K562 (cell line): ENCODE data around the gene UCP3. TPM values are rescaled to one million over a fixed set of nuclear protein-coding genes. Genes with fewer than 3 reads are reported as not detected.
A peak's percentile ranks its signal among the peaks of the same experiment; 100 is the strongest.

ENCODE experiments used
- CSDE1 ChIP-seq, 2 experiments: fragments of 450-650 bp; IDR thresholded peaks; 2 replicates each; pipeline ENCODE4 v1.6.1; 2016; ENCODE audit warnings: mild to moderate bottlenecking in 1 of 2
- KDM2B ChIP-seq: fragments of 250-450 bp; sonication (Bioruptor Pico); IDR thresholded peaks from 2 replicates; pipeline ENCODE4 v1.8.0; 2021; ENCODE audit warnings: mild to moderate bottlenecking, moderate library complexity
- NBN ChIP-seq: fragments of 450-650 bp; IDR thresholded peaks from 2 replicates; pipeline ENCODE4 v1.6.1; 2016; ENCODE audit warnings: low read depth, mild to moderate bottlenecking
- PHB ChIP-seq: fragments of 250-450 bp; sonication (Bioruptor Pico); IDR thresholded peaks from 2 replicates; pipeline ENCODE4 v1.5.0; 2021
- SREBF2 ChIP-seq: sonication (generic); formaldehyde crosslinking; IDR thresholded peaks from 2 replicates; pipeline ENCODE4 v1.4.0; 2020; ENCODE audit warnings: mild to moderate bottlenecking, missing genetic modification reagents
- TAF7 ChIP-seq: fragments of 450-650 bp; IDR thresholded peaks from 2 replicates; pipeline ENCODE4 v1.6.1; 2016; ENCODE audit warnings: missing genetic modification characterization, missing compliant biosample characterization
- ZNF764 ChIP-seq: fragments of 250-450 bp; sonication (Bioruptor Pico); IDR thresholded peaks from 2 replicates; pipeline ENCODE4 v1.4.0; 2020; ENCODE audit warnings: low read depth, mild to moderate bottlenecking, moderate library complexity
- polyA plus RNA-seq, 8 experiments: library from polyadenylated mRNA; depleted of rRNA in 4 of 8; stranded (reverse) in 5 of 8; unstranded in 3 of 8; fragments of >200 nt; fragmentation: Nextera tagmentation in 2 of 8; fragmentation: Illumina TruSeq in 1 of 8; extraction: Ambion mirVana in 2 of 8; extraction: Trizol in 1 of 8; gene quantifications; 2 replicates each; pipeline versions ENCODE4 v1.2.1 to v1.2.3, GENCODE V29; 2011 to 2014; ENCODE audit warnings: inconsistent platforms in 1 of 8, missing spikeins in 1 of 8
- total RNA-seq, 7 experiments: library from RNA; depleted of rRNA in 6 of 7; stranded (reverse); fragments of >200 nt in 6 of 7; fragmentation: Illumina TruSeq in 2 of 7; extraction: Trizol in 2 of 7; gene quantifications; 2 replicates each; pipeline versions ENCODE4 v1.2.1 to v1.2.3, GENCODE V29; 2011 to 2021; ENCODE audit warnings: low replicate concordance in 1 of 7
- TF ChIP-seq, protein P1 (sequence below): fragments of 450-650 bp; IDR thresholded peaks from 2 replicates; pipeline ENCODE4 v1.6.1; 2016; ENCODE audit warnings: mild to moderate bottlenecking, moderate library complexity
- TF ChIP-seq, protein P2 (sequence below): fragments of 150-350 bp; conservative IDR thresholded peaks from 2 replicates; pipeline ENCODE4 v1.6.1; 2014; ENCODE audit warnings: low read length
- TF ChIP-seq, protein P3 (sequence below): conservative IDR thresholded peaks from 2 replicates; pipeline ENCODE4 v1.6.1; 2011; ENCODE audit warnings: low read depth, mild to moderate bottlenecking, low read length; ENCODE audit not compliant: control insufficient read depth

The UCP3 gene
- total and polyA plus RNA-seq, 9 of the 15 experiments (the other 6 are each of a cell fraction or from before 2014, with no cell fraction given), result 0.05 to 0.65 (median 0.25) TPM; not detected in 2

DNA sequence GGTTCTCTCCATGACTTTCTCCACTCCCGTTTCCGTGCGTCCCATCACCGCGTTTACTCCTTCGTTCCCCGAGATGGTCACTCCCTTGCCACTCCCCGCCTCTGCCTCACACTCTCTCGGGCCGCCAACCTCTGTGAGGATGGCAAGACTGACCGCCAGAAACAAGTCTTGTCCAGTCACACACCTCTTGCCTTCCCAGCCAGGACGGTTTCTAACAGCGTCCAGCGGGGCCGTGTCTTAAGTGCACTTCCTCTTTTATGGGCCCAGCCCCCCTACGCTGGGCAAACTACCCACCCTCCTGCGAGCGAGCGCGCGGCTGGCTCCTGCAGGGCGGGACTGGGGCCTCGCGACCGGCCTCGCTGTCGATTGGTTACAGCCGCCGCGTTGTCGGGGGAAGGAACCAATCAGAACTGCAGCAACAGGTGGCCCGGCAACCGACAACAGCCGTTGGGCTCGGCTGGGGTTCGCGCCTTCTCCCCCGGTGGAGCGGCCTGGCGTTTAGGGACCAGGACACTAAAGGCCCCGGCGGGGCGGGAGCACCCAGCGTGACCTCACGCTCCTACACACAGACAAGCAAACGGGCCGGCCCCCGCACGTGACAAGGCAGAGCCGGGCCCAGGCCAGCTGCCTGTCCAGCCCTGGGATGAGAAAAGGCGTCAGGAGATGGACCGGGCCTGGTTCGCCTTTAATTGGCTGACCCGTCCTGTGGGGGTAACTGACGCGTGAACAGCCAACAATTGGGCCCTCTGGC is 25.7 kb downstream of the UCP3 start (continued):
- TF ChIP-seq, protein P1, sequence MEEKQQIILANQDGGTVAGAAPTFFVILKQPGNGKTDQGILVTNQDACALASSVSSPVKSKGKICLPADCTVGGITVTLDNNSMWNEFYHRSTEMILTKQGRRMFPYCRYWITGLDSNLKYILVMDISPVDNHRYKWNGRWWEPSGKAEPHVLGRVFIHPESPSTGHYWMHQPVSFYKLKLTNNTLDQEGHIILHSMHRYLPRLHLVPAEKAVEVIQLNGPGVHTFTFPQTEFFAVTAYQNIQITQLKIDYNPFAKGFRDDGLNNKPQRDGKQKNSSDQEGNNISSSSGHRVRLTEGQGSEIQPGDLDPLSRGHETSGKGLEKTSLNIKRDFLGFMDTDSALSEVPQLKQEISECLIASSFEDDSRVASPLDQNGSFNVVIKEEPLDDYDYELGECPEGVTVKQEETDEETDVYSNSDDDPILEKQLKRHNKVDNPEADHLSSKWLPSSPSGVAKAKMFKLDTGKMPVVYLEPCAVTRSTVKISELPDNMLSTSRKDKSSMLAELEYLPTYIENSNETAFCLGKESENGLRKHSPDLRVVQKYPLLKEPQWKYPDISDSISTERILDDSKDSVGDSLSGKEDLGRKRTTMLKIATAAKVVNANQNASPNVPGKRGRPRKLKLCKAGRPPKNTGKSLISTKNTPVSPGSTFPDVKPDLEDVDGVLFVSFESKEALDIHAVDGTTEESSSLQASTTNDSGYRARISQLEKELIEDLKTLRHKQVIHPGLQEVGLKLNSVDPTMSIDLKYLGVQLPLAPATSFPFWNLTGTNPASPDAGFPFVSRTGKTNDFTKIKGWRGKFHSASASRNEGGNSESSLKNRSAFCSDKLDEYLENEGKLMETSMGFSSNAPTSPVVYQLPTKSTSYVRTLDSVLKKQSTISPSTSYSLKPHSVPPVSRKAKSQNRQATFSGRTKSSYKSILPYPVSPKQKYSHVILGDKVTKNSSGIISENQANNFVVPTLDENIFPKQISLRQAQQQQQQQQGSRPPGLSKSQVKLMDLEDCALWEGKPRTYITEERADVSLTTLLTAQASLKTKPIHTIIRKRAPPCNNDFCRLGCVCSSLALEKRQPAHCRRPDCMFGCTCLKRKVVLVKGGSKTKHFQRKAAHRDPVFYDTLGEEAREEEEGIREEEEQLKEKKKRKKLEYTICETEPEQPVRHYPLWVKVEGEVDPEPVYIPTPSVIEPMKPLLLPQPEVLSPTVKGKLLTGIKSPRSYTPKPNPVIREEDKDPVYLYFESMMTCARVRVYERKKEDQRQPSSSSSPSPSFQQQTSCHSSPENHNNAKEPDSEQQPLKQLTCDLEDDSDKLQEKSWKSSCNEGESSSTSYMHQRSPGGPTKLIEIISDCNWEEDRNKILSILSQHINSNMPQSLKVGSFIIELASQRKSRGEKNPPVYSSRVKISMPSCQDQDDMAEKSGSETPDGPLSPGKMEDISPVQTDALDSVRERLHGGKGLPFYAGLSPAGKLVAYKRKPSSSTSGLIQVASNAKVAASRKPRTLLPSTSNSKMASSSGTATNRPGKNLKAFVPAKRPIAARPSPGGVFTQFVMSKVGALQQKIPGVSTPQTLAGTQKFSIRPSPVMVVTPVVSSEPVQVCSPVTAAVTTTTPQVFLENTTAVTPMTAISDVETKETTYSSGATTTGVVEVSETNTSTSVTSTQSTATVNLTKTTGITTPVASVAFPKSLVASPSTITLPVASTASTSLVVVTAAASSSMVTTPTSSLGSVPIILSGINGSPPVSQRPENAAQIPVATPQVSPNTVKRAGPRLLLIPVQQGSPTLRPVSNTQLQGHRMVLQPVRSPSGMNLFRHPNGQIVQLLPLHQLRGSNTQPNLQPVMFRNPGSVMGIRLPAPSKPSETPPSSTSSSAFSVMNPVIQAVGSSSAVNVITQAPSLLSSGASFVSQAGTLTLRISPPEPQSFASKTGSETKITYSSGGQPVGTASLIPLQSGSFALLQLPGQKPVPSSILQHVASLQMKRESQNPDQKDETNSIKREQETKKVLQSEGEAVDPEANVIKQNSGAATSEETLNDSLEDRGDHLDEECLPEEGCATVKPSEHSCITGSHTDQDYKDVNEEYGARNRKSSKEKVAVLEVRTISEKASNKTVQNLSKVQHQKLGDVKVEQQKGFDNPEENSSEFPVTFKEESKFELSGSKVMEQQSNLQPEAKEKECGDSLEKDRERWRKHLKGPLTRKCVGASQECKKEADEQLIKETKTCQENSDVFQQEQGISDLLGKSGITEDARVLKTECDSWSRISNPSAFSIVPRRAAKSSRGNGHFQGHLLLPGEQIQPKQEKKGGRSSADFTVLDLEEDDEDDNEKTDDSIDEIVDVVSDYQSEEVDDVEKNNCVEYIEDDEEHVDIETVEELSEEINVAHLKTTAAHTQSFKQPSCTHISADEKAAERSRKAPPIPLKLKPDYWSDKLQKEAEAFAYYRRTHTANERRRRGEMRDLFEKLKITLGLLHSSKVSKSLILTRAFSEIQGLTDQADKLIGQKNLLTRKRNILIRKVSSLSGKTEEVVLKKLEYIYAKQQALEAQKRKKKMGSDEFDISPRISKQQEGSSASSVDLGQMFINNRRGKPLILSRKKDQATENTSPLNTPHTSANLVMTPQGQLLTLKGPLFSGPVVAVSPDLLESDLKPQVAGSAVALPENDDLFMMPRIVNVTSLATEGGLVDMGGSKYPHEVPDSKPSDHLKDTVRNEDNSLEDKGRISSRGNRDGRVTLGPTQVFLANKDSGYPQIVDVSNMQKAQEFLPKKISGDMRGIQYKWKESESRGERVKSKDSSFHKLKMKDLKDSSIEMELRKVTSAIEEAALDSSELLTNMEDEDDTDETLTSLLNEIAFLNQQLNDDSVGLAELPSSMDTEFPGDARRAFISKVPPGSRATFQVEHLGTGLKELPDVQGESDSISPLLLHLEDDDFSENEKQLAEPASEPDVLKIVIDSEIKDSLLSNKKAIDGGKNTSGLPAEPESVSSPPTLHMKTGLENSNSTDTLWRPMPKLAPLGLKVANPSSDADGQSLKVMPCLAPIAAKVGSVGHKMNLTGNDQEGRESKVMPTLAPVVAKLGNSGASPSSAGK, result peak; percentile 98
- TF ChIP-seq TAF7 (tag) (peak; percentile 91), NBN (peak; percentile 83), CSDE1 (IDR thresholded peaks at IDR 0.05) (no peak), KDM2B (CRISPR knock-in tag) (0 out of 2 replicates have a peak, but pooled peaks have one; percentile 38), SREBF2 (CRISPR knock-in tag) (no peak), PHB (peak; percentile 50), ZNF764 (CRISPR knock-in tag) (peak; percentile 45; the same call in 1 of the 2 replicates)
- TF ChIP-seq, protein P2, sequence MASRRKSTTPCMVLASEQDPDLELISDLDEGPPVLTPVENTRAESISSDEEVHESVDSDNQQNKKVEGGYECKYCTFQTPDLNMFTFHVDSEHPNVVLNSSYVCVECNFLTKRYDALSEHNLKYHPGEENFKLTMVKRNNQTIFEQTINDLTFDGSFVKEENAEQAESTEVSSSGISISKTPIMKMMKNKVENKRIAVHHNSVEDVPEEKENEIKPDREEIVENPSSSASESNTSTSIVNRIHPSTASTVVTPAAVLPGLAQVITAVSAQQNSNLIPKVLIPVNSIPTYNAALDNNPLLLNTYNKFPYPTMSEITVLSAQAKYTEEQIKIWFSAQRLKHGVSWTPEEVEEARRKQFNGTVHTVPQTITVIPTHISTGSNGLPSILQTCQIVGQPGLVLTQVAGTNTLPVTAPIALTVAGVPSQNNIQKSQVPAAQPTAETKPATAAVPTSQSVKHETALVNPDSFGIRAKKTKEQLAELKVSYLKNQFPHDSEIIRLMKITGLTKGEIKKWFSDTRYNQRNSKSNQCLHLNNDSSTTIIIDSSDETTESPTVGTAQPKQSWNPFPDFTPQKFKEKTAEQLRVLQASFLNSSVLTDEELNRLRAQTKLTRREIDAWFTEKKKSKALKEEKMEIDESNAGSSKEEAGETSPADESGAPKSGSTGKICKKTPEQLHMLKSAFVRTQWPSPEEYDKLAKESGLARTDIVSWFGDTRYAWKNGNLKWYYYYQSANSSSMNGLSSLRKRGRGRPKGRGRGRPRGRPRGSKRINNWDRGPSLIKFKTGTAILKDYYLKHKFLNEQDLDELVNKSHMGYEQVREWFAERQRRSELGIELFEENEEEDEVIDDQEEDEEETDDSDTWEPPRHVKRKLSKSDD, result no peak
- TF ChIP-seq, protein P3, sequence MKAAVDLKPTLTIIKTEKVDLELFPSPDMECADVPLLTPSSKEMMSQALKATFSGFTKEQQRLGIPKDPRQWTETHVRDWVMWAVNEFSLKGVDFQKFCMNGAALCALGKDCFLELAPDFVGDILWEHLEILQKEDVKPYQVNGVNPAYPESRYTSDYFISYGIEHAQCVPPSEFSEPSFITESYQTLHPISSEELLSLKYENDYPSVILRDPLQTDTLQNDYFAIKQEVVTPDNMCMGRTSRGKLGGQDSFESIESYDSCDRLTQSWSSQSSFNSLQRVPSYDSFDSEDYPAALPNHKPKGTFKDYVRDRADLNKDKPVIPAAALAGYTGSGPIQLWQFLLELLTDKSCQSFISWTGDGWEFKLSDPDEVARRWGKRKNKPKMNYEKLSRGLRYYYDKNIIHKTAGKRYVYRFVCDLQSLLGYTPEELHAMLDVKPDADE, result peak; percentile 57; the same call in 1 of the 2 replicates
